Keratinocyte (primary cell): ENCODE results near the gene GJD4. TPM values are rescaled to one million over a fixed set of nuclear protein-coding genes. Genes with fewer than 3 reads are reported as not detected.

Experiments used
- DNase-seq: peaks from one replicate; pipeline ENCODE4 v3.0.0-alpha.2; 2011; ENCODE audit warnings: low read depth, missing footprints, low spot score
- FAIRE-seq: peaks from 2 replicates; lab custom pipeline; 2011; peaks lifted over from hg19 to GRCh38; lab: Jason Lieb, UNC
- H2AFZ ChIP-seq: 2 replicates; pipeline ENCODE4 v1.6.0; 2012; ENCODE audit warnings: low read length, control low read depth, inconsistent platforms; ENCODE audit not compliant: control insufficient read depth
- H3K27ac ChIP-seq: 2 replicates; pipeline ENCODE4 v1.5.1; 2011; ENCODE audit warnings: low read length; ENCODE audit not compliant: control insufficient read depth, insufficient read depth
- H3K27me3 ChIP-seq: 3 replicates; pipeline ENCODE4 v1.6.0; 2011; ENCODE audit warnings: low read length; ENCODE audit not compliant: control insufficient read depth, insufficient read depth; ENCODE audit errors: extremely low read depth
- H3K36me3 ChIP-seq, 2 experiments: 2 replicates in 1 of 2; 3 replicates in 1 of 2; pipeline ENCODE4 v1.5.1; 2011; ENCODE audit warnings: low read length in 2 of 2, mild to moderate bottlenecking in 1 of 2; ENCODE audit not compliant: control insufficient read depth in 2 of 2, insufficient read depth in 2 of 2; ENCODE audit errors: extremely low read depth in 1 of 2
- H3K4me1 ChIP-seq: 3 replicates; pipeline ENCODE4 v1.5.1; 2011; ENCODE audit warnings: low read length; ENCODE audit not compliant: control insufficient read depth, insufficient read depth; ENCODE audit errors: extremely low read depth
- H3K4me2 ChIP-seq: 3 replicates; pipeline ENCODE4 v1.6.0; 2011; ENCODE audit warnings: low read depth, low read length; ENCODE audit not compliant: control insufficient read depth, insufficient read depth; ENCODE audit errors: extremely low read depth
- H3K4me3 ChIP-seq, 3 experiments: fragments of 200-600 bp in 1 of 3; sonication (generic) in 1 of 3; 2 replicates in 2 of 3; 3 replicates in 1 of 3; pipeline ENCODE4 v1.5.1; 2011 to 2016; ENCODE audit warnings: low read length in 3 of 3, mild to moderate bottlenecking in 3 of 3, control low read depth in 2 of 3, inconsistent platforms in 1 of 3, low read depth in 1 of 3, mixed read lengths in 1 of 3, mixed run types in 1 of 3, moderate library complexity in 1 of 3; ENCODE audit not compliant: control insufficient read depth in 2 of 3, insufficient read depth in 2 of 3; ENCODE audit errors: extremely low read depth in 1 of 3
- H3K79me2 ChIP-seq: 2 replicates; pipeline ENCODE4 v1.6.0; 2012; ENCODE audit warnings: low read length; ENCODE audit not compliant: control insufficient read depth, insufficient read depth
- H3K9ac ChIP-seq: 3 replicates; pipeline ENCODE4 v1.6.0; 2011; ENCODE audit warnings: low read length; ENCODE audit not compliant: control insufficient read depth, insufficient read depth; ENCODE audit errors: extremely low read depth
- H3K9me1 ChIP-seq: 3 replicates; pipeline ENCODE4 v1.6.0; 2011; ENCODE audit warnings: low read length; ENCODE audit not compliant: control insufficient read depth, insufficient read depth; ENCODE audit errors: extremely low read depth
- H3K9me3 ChIP-seq: 2 replicates; pipeline ENCODE4 v1.5.1; 2012; ENCODE audit warnings: low read depth, low read length; ENCODE audit not compliant: control insufficient read depth
- H4K20me1 ChIP-seq: 3 replicates; pipeline ENCODE4 v1.6.0; 2011; ENCODE audit warnings: low read length; ENCODE audit not compliant: control insufficient read depth, insufficient read depth; ENCODE audit errors: extremely low read depth
- EZH2 ChIP-seq: IDR thresholded peaks from one replicate; pipeline ENCODE4 v1.6.1; 2012; ENCODE audit warnings: inconsistent platforms, mild to moderate bottlenecking, low read length, moderate library complexity
- dilution Hi-C: fragments of 300-500 bp; cut with MboI; formaldehyde crosslinking; loops from one replicate; pipeline ENCODE4 v1.7.0; 2020; ENCODE audit warnings: low sequenced_read_pairs; ENCODE audit not compliant: extremely low pct_ligation_motif_present
- polyA plus RNA-seq, 5 experiments: library from polyadenylated mRNA; depleted of rRNA in 3 of 5; stranded (reverse) in 3 of 5; stranded (forward) in 1 of 5; unstranded in 1 of 5; fragments of >200 nt; gene quantifications; 1 replicate in 1 of 5; 2 replicates in 3 of 5; 3 replicates in 1 of 5; pipeline versions ENCODE4 v1.2.1 to v1.2.3, GENCODE V29; 2011 to 2012; ENCODE audit warnings: missing spikeins in 2 of 5, low read depth in 1 of 5, low replicate concordance in 1 of 5
- TF ChIP-seq, protein P1 (sequence below), 3 experiments: IDR thresholded peaks in 1 of 3; conservative IDR thresholded peaks in 1 of 3; optimal IDR thresholded peaks in 1 of 3; 2 replicates in 2 of 3; 3 replicates in 1 of 3; pipeline versions ENCODE3 to v1.5.1; 2011; ENCODE audit warnings: low read length in 3 of 3, mild to moderate bottlenecking in 3 of 3, moderate library complexity in 2 of 3, control low read depth in 1 of 3, inconsistent platforms in 1 of 3; ENCODE audit not compliant: insufficient read depth in 2 of 3; ENCODE audit errors: extremely low read depth in 1 of 3

Gene GJD4
- polyA plus RNA-seq, 1 donor (not counting 4 experiments of a cell fraction or from before 2014, with no cell fraction given) = not detected

DNA sequence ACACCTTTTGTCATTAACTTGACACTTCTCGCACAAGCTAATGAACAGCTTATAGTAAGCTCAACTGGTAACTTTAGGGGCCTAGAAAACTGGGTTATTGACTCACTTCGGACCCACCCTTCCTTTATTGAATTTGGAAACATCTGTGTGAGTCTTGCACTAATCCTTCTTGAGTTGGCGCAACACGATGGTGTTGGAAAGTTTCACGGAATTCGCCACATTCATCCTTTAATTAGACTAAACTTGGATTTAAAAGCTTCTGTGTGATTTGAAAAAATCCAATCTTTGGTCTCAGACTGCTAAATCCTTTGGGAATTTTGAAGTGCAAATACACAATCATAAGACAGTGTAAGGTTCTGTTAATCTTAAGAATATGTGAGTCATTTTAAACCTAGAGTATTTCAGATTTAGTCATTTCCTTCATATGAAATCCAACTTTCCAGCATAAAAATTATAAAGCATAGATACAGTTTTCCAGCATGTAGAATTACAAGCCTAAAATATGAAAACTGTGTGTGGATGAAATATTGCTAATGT lies 21.9 kb downstream of the GJD4 start:
- Histone ChIP-seq H3K4me2 (no peak overlapping the region), H4K20me1 (no peaks in the 10 kb centered on the region), H3K9me1 (no peaks in the 10 kb centered on the region), H3K9ac (no peak overlapping the region), H3K27me3 (no peaks in the 10 kb centered on the region), H3K79me2 (no peaks in the 10 kb centered on the region), H3K27ac (no peak overlapping the region), H3K4me3 (no peak overlapping the region), H3K9me3 (no peaks in the 10 kb centered on the region), H3K36me3 (no peaks in the 10 kb centered on the region), H2AFZ (no peak overlapping the region), H3K4me1 (no peaks in the 10 kb centered on the region)
- dilution Hi-C loops = loop anchor here (25.0 kb wide), 1 partner anchor 1160 kb away; no protein-coding TSS in a partner anchor
- FAIRE-seq = no peak
- TF ChIP-seq, protein P1, sequence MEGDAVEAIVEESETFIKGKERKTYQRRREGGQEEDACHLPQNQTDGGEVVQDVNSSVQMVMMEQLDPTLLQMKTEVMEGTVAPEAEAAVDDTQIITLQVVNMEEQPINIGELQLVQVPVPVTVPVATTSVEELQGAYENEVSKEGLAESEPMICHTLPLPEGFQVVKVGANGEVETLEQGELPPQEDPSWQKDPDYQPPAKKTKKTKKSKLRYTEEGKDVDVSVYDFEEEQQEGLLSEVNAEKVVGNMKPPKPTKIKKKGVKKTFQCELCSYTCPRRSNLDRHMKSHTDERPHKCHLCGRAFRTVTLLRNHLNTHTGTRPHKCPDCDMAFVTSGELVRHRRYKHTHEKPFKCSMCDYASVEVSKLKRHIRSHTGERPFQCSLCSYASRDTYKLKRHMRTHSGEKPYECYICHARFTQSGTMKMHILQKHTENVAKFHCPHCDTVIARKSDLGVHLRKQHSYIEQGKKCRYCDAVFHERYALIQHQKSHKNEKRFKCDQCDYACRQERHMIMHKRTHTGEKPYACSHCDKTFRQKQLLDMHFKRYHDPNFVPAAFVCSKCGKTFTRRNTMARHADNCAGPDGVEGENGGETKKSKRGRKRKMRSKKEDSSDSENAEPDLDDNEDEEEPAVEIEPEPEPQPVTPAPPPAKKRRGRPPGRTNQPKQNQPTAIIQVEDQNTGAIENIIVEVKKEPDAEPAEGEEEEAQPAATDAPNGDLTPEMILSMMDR (optimal IDR thresholded peaks at IDR 0.05 in 1 of 3, IDR thresholded peaks at IDR 0.05 in 1 of 3, conservative IDR thresholded peaks at IDR 0.05 in 1 of 3; ENCODE audit: extremely low read depth in 1 of 3, insufficient read depth in 2 of 3, low read length in 3 of 3) = no peak
- TF ChIP-seq EZH2 = no peak
- DNase-seq = no peak

DNA sequence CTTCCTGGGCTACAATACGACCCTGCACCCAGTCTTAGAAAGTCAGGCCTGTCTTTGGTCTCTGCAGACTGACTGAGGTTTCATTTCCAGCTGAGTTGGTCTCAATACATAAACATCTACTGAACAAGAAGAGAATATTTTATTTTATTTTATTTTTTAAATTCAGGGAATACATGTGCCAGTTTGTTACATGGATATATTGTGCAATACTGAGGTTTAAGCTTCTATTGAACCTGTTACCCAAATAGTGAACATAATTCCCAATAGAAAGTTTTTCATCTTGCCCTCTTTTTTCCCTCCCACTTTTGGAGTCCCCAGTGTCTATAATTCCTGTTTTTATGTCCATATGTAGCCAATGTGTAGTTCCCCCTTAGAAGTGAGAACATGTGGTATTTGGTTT lies 26.3 kb downstream of the GJD4 start:
- H3K79me2 ChIP-seq = no peaks in the 10 kb centered on the region
- no peak overlapping the region for H3K4me3 ChIP-seq
- H4K20me1 ChIP-seq = no peaks in the 10 kb centered on the region
- dilution Hi-C loops = loop anchor here (25.0 kb wide), 1 partner anchor 1156 kb away; no protein-coding TSS in a partner anchor
- FAIRE-seq (no peak), DNase-seq (no peak)
- no peaks in the 10 kb centered on the region for H3K9me1 ChIP-seq
- H3K4me1 ChIP-seq = no peaks in the 10 kb centered on the region
- H3K36me3 ChIP-seq = no peaks in the 10 kb centered on the region
- no peak for TF ChIP-seq EZH2
- TF ChIP-seq, protein P1 (optimal IDR thresholded peaks at IDR 0.05 in 1 of 3, IDR thresholded peaks at IDR 0.05 in 1 of 3, conservative IDR thresholded peaks at IDR 0.05 in 1 of 3; ENCODE audit: extremely low read depth in 1 of 3, insufficient read depth in 2 of 3, low read length in 3 of 3) = no peak
- no peak overlapping the region for H3K27ac ChIP-seq
- H3K4me2 ChIP-seq = no peak overlapping the region
- H2AFZ ChIP-seq = no peak overlapping the region
- no peaks in the 10 kb centered on the region for H3K27me3 ChIP-seq
- H3K9me3 ChIP-seq = no peaks in the 10 kb centered on the region
- H3K9ac ChIP-seq = no peak overlapping the region
